ENCODE measurements around the gene NPIPB8. TPM values are rescaled to one million over a fixed set of nuclear protein-coding genes. Genes with fewer than 3 reads are reported as not detected.
"Not testable (repeated sequence)": the region's sequence is repeated elsewhere in the genome, so short reads cannot be mapped to it uniquely, and the experiment has no call there.

The NPIPB8 gene
- total RNA-seq, 1 donor from 2014 or later, result 0.70 TPM

GRCh38 chr16:28691722-28692121 is 53.9 kb downstream of the NPIPB8 start:
- H3K27me3 Mint-ChIP-seq (ENCODE audit: insufficient read depth); H3K36me3 Mint-ChIP-seq (ENCODE audit: low read depth); intact Hi-C loops (cut with micrococcal nuclease); DNase-seq (ENCODE audit: low spot score); H3K4me1 Mint-ChIP-seq (ENCODE audit: low read depth); H3K27ac Mint-ChIP-seq; H3K9me3 Mint-ChIP-seq; H3K4me3 Mint-ChIP-seq: not testable (repeated sequence)

GRCh38 chr16:28693257-28693950 is 55.5 kb downstream of the NPIPB8 start:
- H3K27me3 Mint-ChIP-seq (ENCODE audit: insufficient read depth); H3K4me3 Mint-ChIP-seq; DNase-seq (ENCODE audit: low spot score); H3K4me1 Mint-ChIP-seq (ENCODE audit: low read depth); H3K9me3 Mint-ChIP-seq; intact Hi-C loops (cut with micrococcal nuclease); H3K36me3 Mint-ChIP-seq (ENCODE audit: low read depth); H3K27ac Mint-ChIP-seq: not testable (repeated sequence)

- H3K27ac Mint-ChIP-seq; DNase-seq (ENCODE audit: low spot score); H3K4me1 Mint-ChIP-seq (ENCODE audit: low read depth); H3K27me3 Mint-ChIP-seq (ENCODE audit: insufficient read depth); intact Hi-C loops (cut with micrococcal nuclease); H3K36me3 Mint-ChIP-seq (ENCODE audit: low read depth); H3K4me3 Mint-ChIP-seq; H3K9me3 Mint-ChIP-seq: not testable (repeated sequence)
Observed at GRCh38 chr16:28699792-28700191, 61.9 kb downstream of the NPIPB8 start.

- DNase-seq (ENCODE audit: low spot score); H3K4me1 Mint-ChIP-seq (ENCODE audit: low read depth); H3K4me3 Mint-ChIP-seq; H3K9me3 Mint-ChIP-seq; H3K27me3 Mint-ChIP-seq (ENCODE audit: insufficient read depth); H3K27ac Mint-ChIP-seq; intact Hi-C loops (cut with micrococcal nuclease); H3K36me3 Mint-ChIP-seq (ENCODE audit: low read depth): not testable (repeated sequence)
Observed at GRCh38 chr16:28700349-28700748, 62.5 kb downstream of the NPIPB8 start.

- H3K9me3 Mint-ChIP-seq; H3K4me1 Mint-ChIP-seq (ENCODE audit: low read depth); intact Hi-C loops (cut with micrococcal nuclease); H3K27ac Mint-ChIP-seq; H3K4me3 Mint-ChIP-seq; DNase-seq (ENCODE audit: low spot score); H3K36me3 Mint-ChIP-seq (ENCODE audit: low read depth); H3K27me3 Mint-ChIP-seq (ENCODE audit: insufficient read depth): not testable (repeated sequence)
Observed at GRCh38 chr16:28701384-28701783, 63.5 kb downstream of the NPIPB8 start.

- DNase-seq (ENCODE audit: low spot score); intact Hi-C loops (cut with micrococcal nuclease); H3K9me3 Mint-ChIP-seq; H3K36me3 Mint-ChIP-seq (ENCODE audit: low read depth); H3K4me1 Mint-ChIP-seq (ENCODE audit: low read depth); H3K4me3 Mint-ChIP-seq; H3K27ac Mint-ChIP-seq; H3K27me3 Mint-ChIP-seq (ENCODE audit: insufficient read depth): not testable (repeated sequence)
Observed at GRCh38 chr16:28704246-28704645, 66.4 kb downstream of the NPIPB8 start.

Other genes with a start within 250 kb of the NPIPB8 start
- 139 and 192 TPM in 2 replicates for gene EIF3CL, start 234.2 kb upstream of the NPIPB8 start, total RNA-seq
- 0.24 TPM in 1 of 2 replicates, not detected in the other for gene NPIPB7, start 165.7 kb upstream of the NPIPB8 start, total RNA-seq
- 27.1 and 28.5 TPM in 2 replicates for gene CLN3, start 146.0 kb upstream of the NPIPB8 start, total RNA-seq
- 3.5 and 4.3 TPM in 2 replicates for gene APOBR, start 143.4 kb upstream of the NPIPB8 start, total RNA-seq
- gene IL27, start 131.2 kb upstream of the NPIPB8 start, total RNA-seq, result not detected in 2 replicates
- gene NUPR1, start 99.1 kb upstream of the NPIPB8 start, total RNA-seq, result not detected in 2 replicates
- 38.6 and 39.0 TPM in 2 replicates for gene SGF29, start 84.1 kb upstream of the NPIPB8 start, total RNA-seq
- gene SULT1A2, start 41.0 kb upstream of the NPIPB8 start, total RNA-seq, result 0.12 and 0.41 TPM in 2 replicates
- gene SULT1A1, start 28.0 kb upstream of the NPIPB8 start, total RNA-seq, result 8.4 and 8.9 TPM in 2 replicates
- 1,175 and 1,207 TPM in 2 replicates for gene EIF3C, start 73.4 kb downstream of the NPIPB8 start, total RNA-seq
- gene NPIPB9, start 113.7 kb downstream of the NPIPB8 start, total RNA-seq, result 2.4 and 5.3 TPM in 2 replicates
- 319 and 337 TPM in 2 replicates for gene ATXN2L, start 184.9 kb downstream of the NPIPB8 start, total RNA-seq
- 261 and 264 TPM in 2 replicates for gene TUFM, start 208.3 kb downstream of the NPIPB8 start, total RNA-seq
- gene SH2B1, start 225.8 kb downstream of the NPIPB8 start, total RNA-seq, result 54.2 and 56.2 TPM in 2 replicates
- gene ATP2A1, start 240.4 kb downstream of the NPIPB8 start, total RNA-seq, result 2.6 and 3.3 TPM in 2 replicates